ENCODE results near the gene LCP2.

GRCh38 chr5:170252720-170253350 lies 44.7 kb downstream of the LCP2 start:
- TF ChIP-seq, protein P1, sequence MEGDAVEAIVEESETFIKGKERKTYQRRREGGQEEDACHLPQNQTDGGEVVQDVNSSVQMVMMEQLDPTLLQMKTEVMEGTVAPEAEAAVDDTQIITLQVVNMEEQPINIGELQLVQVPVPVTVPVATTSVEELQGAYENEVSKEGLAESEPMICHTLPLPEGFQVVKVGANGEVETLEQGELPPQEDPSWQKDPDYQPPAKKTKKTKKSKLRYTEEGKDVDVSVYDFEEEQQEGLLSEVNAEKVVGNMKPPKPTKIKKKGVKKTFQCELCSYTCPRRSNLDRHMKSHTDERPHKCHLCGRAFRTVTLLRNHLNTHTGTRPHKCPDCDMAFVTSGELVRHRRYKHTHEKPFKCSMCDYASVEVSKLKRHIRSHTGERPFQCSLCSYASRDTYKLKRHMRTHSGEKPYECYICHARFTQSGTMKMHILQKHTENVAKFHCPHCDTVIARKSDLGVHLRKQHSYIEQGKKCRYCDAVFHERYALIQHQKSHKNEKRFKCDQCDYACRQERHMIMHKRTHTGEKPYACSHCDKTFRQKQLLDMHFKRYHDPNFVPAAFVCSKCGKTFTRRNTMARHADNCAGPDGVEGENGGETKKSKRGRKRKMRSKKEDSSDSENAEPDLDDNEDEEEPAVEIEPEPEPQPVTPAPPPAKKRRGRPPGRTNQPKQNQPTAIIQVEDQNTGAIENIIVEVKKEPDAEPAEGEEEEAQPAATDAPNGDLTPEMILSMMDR (conservative IDR thresholded peaks at IDR 0.05; ENCODE audit: low read length) = no peak
- TF ChIP-seq EZH2phosphoT487 (IDR thresholded peaks at IDR 0.05; ENCODE audit: borderline replicate concordance) = no peak

Data from Loucy (cell line).